Retinal pigment epithelial cell (primary cell): ENCODE data around the gene PLPP4.

Experiments
- DNase-seq: peaks from one replicate; pipeline ENCODE4 v3.0.0-alpha.2; 2010; ENCODE audit warnings: low read depth
- H3K4me3 ChIP-seq: 2 replicates; pipeline ENCODE4 v1.5.1; 2011; ENCODE audit warnings: mild to moderate bottlenecking, low read length, control low read depth, moderate library complexity
- TF ChIP-seq, protein P1 (sequence below): conservative IDR thresholded peaks from 2 replicates; pipeline ENCODE4 v1.5.1; 2011; ENCODE audit warnings: low read depth, low read length, control low read depth, inconsistent platforms

PLPP4 gene

GRCh38 chr10:120562956-120563355 is 105.9 kb downstream of the PLPP4 start:
- TF ChIP-seq, protein P1, sequence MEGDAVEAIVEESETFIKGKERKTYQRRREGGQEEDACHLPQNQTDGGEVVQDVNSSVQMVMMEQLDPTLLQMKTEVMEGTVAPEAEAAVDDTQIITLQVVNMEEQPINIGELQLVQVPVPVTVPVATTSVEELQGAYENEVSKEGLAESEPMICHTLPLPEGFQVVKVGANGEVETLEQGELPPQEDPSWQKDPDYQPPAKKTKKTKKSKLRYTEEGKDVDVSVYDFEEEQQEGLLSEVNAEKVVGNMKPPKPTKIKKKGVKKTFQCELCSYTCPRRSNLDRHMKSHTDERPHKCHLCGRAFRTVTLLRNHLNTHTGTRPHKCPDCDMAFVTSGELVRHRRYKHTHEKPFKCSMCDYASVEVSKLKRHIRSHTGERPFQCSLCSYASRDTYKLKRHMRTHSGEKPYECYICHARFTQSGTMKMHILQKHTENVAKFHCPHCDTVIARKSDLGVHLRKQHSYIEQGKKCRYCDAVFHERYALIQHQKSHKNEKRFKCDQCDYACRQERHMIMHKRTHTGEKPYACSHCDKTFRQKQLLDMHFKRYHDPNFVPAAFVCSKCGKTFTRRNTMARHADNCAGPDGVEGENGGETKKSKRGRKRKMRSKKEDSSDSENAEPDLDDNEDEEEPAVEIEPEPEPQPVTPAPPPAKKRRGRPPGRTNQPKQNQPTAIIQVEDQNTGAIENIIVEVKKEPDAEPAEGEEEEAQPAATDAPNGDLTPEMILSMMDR, result no peak
- DNase-seq, result no peak
- H3K4me3 ChIP-seq, result no peak overlapping the region

DNA sequence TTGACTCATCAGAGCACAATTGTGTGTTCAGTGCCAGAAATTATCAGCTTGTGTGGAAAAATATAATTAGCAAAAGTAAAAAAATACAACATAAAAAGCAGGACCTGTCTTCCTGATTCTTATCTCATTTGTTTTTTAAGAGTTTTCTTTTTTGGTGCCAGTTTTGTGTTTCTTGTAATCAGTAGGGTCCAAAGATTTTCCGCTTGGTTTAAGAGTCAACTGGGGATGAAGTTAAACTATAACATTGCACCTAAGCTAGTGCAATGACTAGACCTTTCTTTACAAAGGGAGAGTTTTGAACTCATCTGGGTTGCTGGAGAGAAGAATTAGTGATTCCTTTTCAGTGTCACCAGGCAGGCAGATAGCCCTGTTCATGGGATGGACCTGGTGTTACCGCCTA is 113.4 kb downstream of the PLPP4 start:
- TF ChIP-seq, protein P1, result no peak
- DNase-seq, result no peak
- no peak overlapping the region for H3K4me3 ChIP-seq

DNA sequence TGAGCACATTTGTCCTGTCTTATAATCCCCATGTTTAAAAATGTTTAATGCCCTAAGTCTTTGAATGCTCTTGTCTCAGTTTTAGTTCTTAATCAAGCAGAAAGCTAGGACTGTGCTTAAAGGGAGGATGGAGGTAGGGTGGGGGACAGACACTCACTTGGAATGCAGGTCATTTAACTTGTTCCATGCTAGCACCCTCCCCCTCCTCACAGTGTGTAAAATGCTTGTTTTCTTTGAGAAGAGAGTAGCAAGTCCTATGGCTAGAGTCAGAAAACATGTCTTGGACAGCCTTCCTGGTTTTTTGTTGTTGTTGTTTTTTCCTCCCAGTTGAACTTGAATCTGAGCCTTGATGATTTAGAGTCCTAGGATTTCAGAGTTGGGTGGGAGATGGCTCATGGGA is 114.2 kb downstream of the PLPP4 start:
- no peak overlapping the region for H3K4me3 ChIP-seq
- DNase-seq, result no peak
- TF ChIP-seq, protein P1, result no peak

DNA sequence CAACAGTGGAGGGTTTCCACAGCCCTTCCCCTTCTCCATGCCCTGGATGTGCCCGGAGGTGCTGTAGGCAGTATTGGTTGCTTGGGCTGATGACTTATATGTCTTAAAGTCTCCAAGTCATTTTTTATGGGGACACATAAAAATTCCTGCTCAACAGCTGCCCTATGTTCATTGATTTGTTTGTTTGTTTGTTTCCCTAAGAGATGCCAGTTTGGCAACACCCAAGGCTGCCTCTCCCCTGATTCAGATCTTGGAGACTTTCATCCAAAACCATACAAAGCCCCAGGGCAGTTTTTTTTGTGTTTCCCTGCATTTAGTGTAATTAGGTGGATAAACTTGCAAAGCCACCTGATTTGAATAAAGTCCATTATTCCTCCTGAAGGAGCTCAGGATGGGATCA is 115.3 kb downstream of the PLPP4 start:
- no peak for DNase-seq
- TF ChIP-seq, protein P1, result no peak
- no peak overlapping the region for H3K4me3 ChIP-seq

GRCh38 chr10:120573355-120573754 is 116.3 kb downstream of the PLPP4 start:
- TF ChIP-seq, protein P1, result no peak
- DNase-seq, result no peak
- H3K4me3 ChIP-seq, result no peak overlapping the region

- TF ChIP-seq, protein P1, result no peak
- no peak for DNase-seq
- H3K4me3 ChIP-seq, result no peak overlapping the region
Observed at GRCh38 chr10:120574981-120575380, 118.0 kb downstream of the PLPP4 start.

DNA sequence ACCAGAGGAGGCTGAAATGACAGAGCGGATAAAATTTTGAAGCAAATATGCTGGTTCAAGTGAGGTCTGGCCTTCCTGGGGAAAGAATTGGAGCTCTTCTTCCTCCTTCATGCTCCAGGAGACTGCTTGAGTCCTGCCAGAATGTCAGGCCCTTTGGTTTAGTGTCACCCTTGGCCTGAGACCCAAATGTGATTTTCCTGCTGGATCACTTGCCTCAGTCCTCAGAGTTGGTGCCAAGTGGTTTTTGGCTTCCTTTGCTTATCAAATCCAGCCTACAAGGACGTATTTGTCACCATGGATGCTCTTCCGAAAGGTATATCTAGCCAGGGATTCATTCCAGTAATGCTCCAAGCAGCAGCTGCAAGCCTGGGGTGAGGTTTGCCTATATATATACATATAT is 118.4 kb downstream of the PLPP4 start:
- TF ChIP-seq, protein P1, result no peak
- H3K4me3 ChIP-seq, result no peak overlapping the region
- DNase-seq, result no peak
